GM21515 (cell line): Measurements from ENCODE around the gene RALGPS1.
"Not testable (repeated sequence)": the region's sequence is repeated elsewhere in the genome, so short reads cannot be mapped to it uniquely, and the experiment has no call there.

Experiments used
- ATAC-seq: cut with Tn5 transposase; IDR thresholded peaks from one replicate; pipeline ENCODE4 v1.9.1; 2021; ENCODE audit not compliant: unreplicated experiment

The RALGPS1 gene

GRCh38 chr9:127168756-127169574 lies 254.4 kb downstream of the RALGPS1 start:
- no peak for ATAC-seq

- ATAC-seq, result no peak
These were observed 254.9 kb downstream of the RALGPS1 start for GRCh38 chr9:127169575-127169883.

GRCh38 chr9:127170103-127170502 lies 255.5 kb downstream of the RALGPS1 start:
- no peak for ATAC-seq

- ATAC-seq, result no peak
These were observed 256.1 kb downstream of the RALGPS1 start for GRCh38 chr9:127170652-127171051.

- ATAC-seq, result not testable (repeated sequence)
These were observed 256.8 kb downstream of the RALGPS1 start for GRCh38 chr9:127171348-127171747.

GRCh38 chr9:127172066-127172707 lies 257.6 kb downstream of the RALGPS1 start:
- no peak for ATAC-seq

- no peak for ATAC-seq
These were observed 258.5 kb downstream of the RALGPS1 start for GRCh38 chr9:127173063-127173462.

- no peak for ATAC-seq
These were observed 260.1 kb downstream of the RALGPS1 start for GRCh38 chr9:127174386-127175318.

GRCh38 chr9:127175319-127175715 lies 260.7 kb downstream of the RALGPS1 start:
- no peak for ATAC-seq

- no peak for ATAC-seq
These were observed 261.2 kb downstream of the RALGPS1 start for GRCh38 chr9:127175764-127176163.

- ATAC-seq, result no peak
These were observed 262.0 kb downstream of the RALGPS1 start for GRCh38 chr9:127176631-127177030.

GRCh38 chr9:127177231-127177630 lies 262.6 kb downstream of the RALGPS1 start:
- no peak for ATAC-seq

- ATAC-seq, result no peak
These were observed 263.2 kb downstream of the RALGPS1 start for GRCh38 chr9:127177665-127178265.

- no peak for ATAC-seq
These were observed 264.4 kb downstream of the RALGPS1 start for GRCh38 chr9:127178686-127179632.

GRCh38 chr9:127179633-127180441 lies 265.3 kb downstream of the RALGPS1 start:
- ATAC-seq, result no peak

GRCh38 chr9:127180457-127181314 lies 266.1 kb downstream of the RALGPS1 start:
- ATAC-seq, result no peak

GRCh38 chr9:127181315-127181580 lies 266.7 kb downstream of the RALGPS1 start:
- ATAC-seq, result no peak

- ATAC-seq, result no peak
These were observed 267.1 kb downstream of the RALGPS1 start for GRCh38 chr9:127181595-127182190.
